Caco-2 (cell line): ENCODE measurements around the gene OMA1. TPM values are rescaled to one million over a fixed set of nuclear protein-coding genes. Genes with fewer than 3 reads are reported as not detected.

Experiments used
- BruUV-seq: library from RNA; stranded (reverse); fragments of 400-500 nt; replicated peaks from 2 replicates; lab custom pipeline; 2021; lab: Mats Ljungman, UMichigan
- CTCF ChIA-PET: fragments of 300-600 bp; sonication (Branson Sonifier 250); formaldehyde crosslinking; loops from one replicate; lab custom pipeline; 2022; ENCODE audit warnings: antibody characterized with exemption; lab: Charles Lee
- POLR2A ChIA-PET: fragments of 300-600 bp; sonication (Branson Sonifier 250); formaldehyde crosslinking; loops from one replicate; lab custom pipeline; 2022; ENCODE audit warnings: antibody characterized with exemption; lab: Charles Lee
- DNase-seq, 2 experiments: peaks; one replicate each; pipeline versions ENCODE4 v3.0.0 to v3.0.0-alpha.2; 2020 to 2022
- H3K27me3 ChIP-seq: replicated peaks from 2 replicates; pipeline ENCODE4 v1.6.0; 2011; ENCODE audit warnings: low read length; ENCODE audit not compliant: control insufficient read depth, insufficient read depth
- H3K36me3 ChIP-seq: 2 replicates; pipeline ENCODE4 v1.5.1; 2011; ENCODE audit warnings: low read length; ENCODE audit not compliant: control insufficient read depth, insufficient read depth
- H3K4me1 ChIP-seq: fragments of 250-450 bp; sonication (Bioruptor Pico); 2 replicates; pipeline ENCODE4 v1.5.1; 2020; ENCODE audit warnings: mild to moderate bottlenecking
- H3K4me3 ChIP-seq: 2 replicates; pipeline ENCODE4 v1.5.1; 2011; ENCODE audit warnings: low read depth, mild to moderate bottlenecking, control low read depth, low read length
- H3K9me3 ChIP-seq: fragments of 250-450 bp; sonication (Bioruptor Pico); 2 replicates; pipeline ENCODE4 v1.5.1; 2020; ENCODE audit warnings: mild to moderate bottlenecking, moderate library complexity
- H3K27ac Mint-ChIP-seq: one replicate; pipeline ENCODE4 v1.8.0; 2022; ENCODE audit warnings: mixed read lengths; ENCODE audit not compliant: unreplicated experiment
- H3K27me3 Mint-ChIP-seq: one replicate; pipeline ENCODE4 v1.8.0; 2022; ENCODE audit warnings: mixed read lengths; ENCODE audit not compliant: insufficient read depth, unreplicated experiment
- H3K36me3 Mint-ChIP-seq: one replicate; pipeline ENCODE4 v1.8.0; 2022; ENCODE audit warnings: mild to moderate bottlenecking, mixed read lengths; ENCODE audit not compliant: insufficient read depth, unreplicated experiment
- H3K4me1 Mint-ChIP-seq: one replicate; pipeline ENCODE4 v1.8.0; 2022; ENCODE audit warnings: low read depth, mixed read lengths; ENCODE audit not compliant: unreplicated experiment
- H3K4me3 Mint-ChIP-seq: one replicate; pipeline ENCODE4 v1.8.0; 2022; ENCODE audit warnings: mild to moderate bottlenecking, moderate library complexity, mixed read lengths; ENCODE audit not compliant: unreplicated experiment
- H3K9me3 Mint-ChIP-seq: one replicate; pipeline ENCODE4 v1.8.0; 2022; ENCODE audit warnings: mixed read lengths; ENCODE audit not compliant: unreplicated experiment
- intact Hi-C: fragments of 100-400 bp; cut with micrococcal nuclease; formaldehyde crosslinking; loops from one replicate; pipeline ENCODE4 v1.10.0; 2022; ENCODE audit not compliant: unreplicated experiment
- total RNA-seq: library from RNA; stranded (reverse); gene quantifications from 2 replicates; pipeline ENCODE4 v1.2.3, GENCODE V29; 2022
- TF ChIP-seq, protein P1 (sequence below), 2 experiments: fragments of 200-600 bp in 1 of 2; IDR thresholded peaks; 1 replicate in 1 of 2; 2 replicates in 1 of 2; pipeline versions ENCODE4 v1.5.1 to v1.8.0; 2011 to 2022; ENCODE audit warnings: antibody characterized with exemption in 1 of 2, control low read depth in 1 of 2, inconsistent platforms in 1 of 2, low read depth in 1 of 2, low read length in 1 of 2, mild to moderate bottlenecking in 1 of 2, moderate library complexity in 1 of 2; ENCODE audit not compliant: insufficient read depth in 1 of 2, severe bottlenecking in 1 of 2, unreplicated experiment in 1 of 2

OMA1 gene
- total RNA-seq, 1 experiment from 2014 or later = 6.9 TPM

DNA sequence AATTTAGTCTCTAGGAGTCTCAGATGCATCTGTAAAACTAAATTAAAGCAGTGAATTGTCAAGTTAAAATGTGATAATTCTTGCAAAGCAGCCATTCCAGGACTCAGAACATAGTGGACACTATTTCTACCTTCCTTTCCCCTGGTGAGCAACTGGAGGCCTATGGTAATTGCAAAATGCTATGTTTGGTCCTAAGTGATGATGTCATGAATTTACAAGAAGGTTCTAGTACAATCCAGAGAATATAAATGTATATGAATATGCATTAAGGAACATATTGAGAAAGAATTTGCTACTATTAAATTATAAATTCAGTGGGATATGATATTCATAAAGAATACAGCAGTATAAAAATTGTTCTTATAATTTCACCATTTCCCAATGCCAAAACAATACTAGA lies 32.6 kb downstream of the OMA1 start:
- no peak for DNase-seq
- BruUV-seq = no TSS peak
- no peak overlapping the region for H3K4me3 ChIP-seq
- H3K36me3 ChIP-seq = no peaks in the 10 kb centered on the region
- no peaks in the 10 kb centered on the region for H3K36me3 Mint-ChIP-seq
- intact Hi-C loops = no loop called here
- TF ChIP-seq, protein P1, sequence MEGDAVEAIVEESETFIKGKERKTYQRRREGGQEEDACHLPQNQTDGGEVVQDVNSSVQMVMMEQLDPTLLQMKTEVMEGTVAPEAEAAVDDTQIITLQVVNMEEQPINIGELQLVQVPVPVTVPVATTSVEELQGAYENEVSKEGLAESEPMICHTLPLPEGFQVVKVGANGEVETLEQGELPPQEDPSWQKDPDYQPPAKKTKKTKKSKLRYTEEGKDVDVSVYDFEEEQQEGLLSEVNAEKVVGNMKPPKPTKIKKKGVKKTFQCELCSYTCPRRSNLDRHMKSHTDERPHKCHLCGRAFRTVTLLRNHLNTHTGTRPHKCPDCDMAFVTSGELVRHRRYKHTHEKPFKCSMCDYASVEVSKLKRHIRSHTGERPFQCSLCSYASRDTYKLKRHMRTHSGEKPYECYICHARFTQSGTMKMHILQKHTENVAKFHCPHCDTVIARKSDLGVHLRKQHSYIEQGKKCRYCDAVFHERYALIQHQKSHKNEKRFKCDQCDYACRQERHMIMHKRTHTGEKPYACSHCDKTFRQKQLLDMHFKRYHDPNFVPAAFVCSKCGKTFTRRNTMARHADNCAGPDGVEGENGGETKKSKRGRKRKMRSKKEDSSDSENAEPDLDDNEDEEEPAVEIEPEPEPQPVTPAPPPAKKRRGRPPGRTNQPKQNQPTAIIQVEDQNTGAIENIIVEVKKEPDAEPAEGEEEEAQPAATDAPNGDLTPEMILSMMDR (IDR thresholded peaks at IDR 0.05; ENCODE audit: insufficient read depth in 1 of 2, low read depth in 1 of 2, low read length in 1 of 2, severe bottlenecking in 1 of 2, unreplicated experiment in 1 of 2) = no peak
- no peaks in the 10 kb centered on the region for H3K4me1 ChIP-seq
- H3K27ac Mint-ChIP-seq = no peak overlapping the region
- H3K27me3 ChIP-seq = no peaks in the 10 kb centered on the region
- no peaks in the 10 kb centered on the region for H3K9me3 ChIP-seq
- ChIA-PET POLR2A (no interaction called here), CTCF (no interaction called here)
- H3K4me3 Mint-ChIP-seq = no peak overlapping the region
- H3K27me3 Mint-ChIP-seq = no peaks in the 10 kb centered on the region
- H3K4me1 Mint-ChIP-seq = no peaks in the 10 kb centered on the region
- peaks cover 8% of the 10 kb centered on the region for H3K9me3 Mint-ChIP-seq

DNA sequence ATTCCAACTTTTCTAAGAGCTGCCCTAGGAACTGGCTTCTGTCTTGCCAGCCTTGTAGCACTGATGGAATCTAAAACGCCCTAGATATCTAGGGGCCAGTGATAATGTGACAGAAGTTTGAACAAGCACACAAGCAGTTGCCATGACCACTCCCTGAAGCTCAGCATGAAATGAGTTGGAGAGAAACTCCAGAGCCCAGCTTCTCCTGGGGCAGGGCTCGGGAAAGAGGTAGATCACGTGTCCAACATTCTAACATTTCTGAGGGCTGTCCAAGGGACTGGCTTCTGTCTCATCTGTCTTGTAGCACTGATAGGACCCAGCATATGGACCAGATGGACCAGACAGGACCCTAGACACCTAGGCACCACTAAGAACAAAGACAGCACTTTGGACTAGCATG lies 37.9 kb downstream of the OMA1 start:
- no peaks in the 10 kb centered on the region for H3K27me3 ChIP-seq
- Mint-ChIP-seq H3K4me3 (no peak overlapping the region), H3K9me3 (peaks cover 8% of the 10 kb centered on the region), H3K4me1 (no peaks in the 10 kb centered on the region), H3K27ac (no peak overlapping the region), H3K27me3 (no peaks in the 10 kb centered on the region), H3K36me3 (no peaks in the 10 kb centered on the region)
- no peak overlapping the region for H3K4me3 ChIP-seq
- POLR2A ChIA-PET = no interaction called here
- DNase-seq = no peak
- no peaks in the 10 kb centered on the region for H3K4me1 ChIP-seq
- CTCF ChIA-PET = no interaction called here
- no TSS peak for BruUV-seq
- TF ChIP-seq, protein P1 (IDR thresholded peaks at IDR 0.05; ENCODE audit: insufficient read depth in 1 of 2, low read depth in 1 of 2, low read length in 1 of 2, severe bottlenecking in 1 of 2, unreplicated experiment in 1 of 2) = no peak
- H3K9me3 ChIP-seq = no peaks in the 10 kb centered on the region
- H3K36me3 ChIP-seq = no peaks in the 10 kb centered on the region
- intact Hi-C loops = no loop called here

DNA sequence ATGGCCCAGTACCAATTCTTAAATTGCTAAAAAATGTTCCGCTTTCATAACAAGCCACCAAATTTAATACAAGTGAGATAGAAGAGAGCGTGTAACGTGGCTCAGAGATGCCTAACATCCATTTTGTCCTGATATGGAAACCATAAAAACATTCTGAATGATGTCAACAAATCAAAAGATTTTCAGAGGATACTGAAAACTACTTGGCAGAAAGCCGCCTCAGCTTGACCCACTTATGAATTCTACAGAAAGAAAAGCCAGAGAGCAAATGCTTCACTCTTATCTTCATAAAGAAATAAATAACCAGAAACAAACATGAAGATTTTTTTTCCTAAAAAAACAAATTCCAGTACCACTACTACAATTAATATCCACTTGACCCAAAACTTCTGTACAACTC lies 41.2 kb downstream of the OMA1 start:
- intact Hi-C loops = no loop called here
- Mint-ChIP-seq H3K4me1 (no peaks in the 10 kb centered on the region), H3K9me3 (no peaks in the 10 kb centered on the region), H3K27ac (no peak overlapping the region), H3K27me3 (no peaks in the 10 kb centered on the region), H3K4me3 (no peak overlapping the region), H3K36me3 (no peaks in the 10 kb centered on the region)
- TF ChIP-seq, protein P1 (IDR thresholded peaks at IDR 0.05; ENCODE audit: insufficient read depth in 1 of 2, low read depth in 1 of 2, low read length in 1 of 2, severe bottlenecking in 1 of 2, unreplicated experiment in 1 of 2) = no peak
- no TSS peak for BruUV-seq
- H3K4me1 ChIP-seq = no peaks in the 10 kb centered on the region
- H3K27me3 ChIP-seq = no peaks in the 10 kb centered on the region
- ChIA-PET CTCF (no interaction called here), POLR2A (no interaction called here)
- H3K9me3 ChIP-seq = no peaks in the 10 kb centered on the region
- H3K4me3 ChIP-seq = no peak overlapping the region
- no peaks in the 10 kb centered on the region for H3K36me3 ChIP-seq
- DNase-seq = no peak
